AG04449 (cell line): ENCODE measurements around the gene VCAM1.

Experiments used
- CTCF ChIA-PET: fragments of 350-600 bp; formaldehyde crosslinking; extraction: SDS; loops from one replicate; lab custom pipeline; 2021; ENCODE audit warnings: antibody characterized with exemption; lab: Yijun Ruan, JAX
- POLR2A ChIA-PET: fragments of 400-600, 350-600 bp; formaldehyde crosslinking; extraction: SDS; loops from one replicate; lab custom pipeline; 2020; ENCODE audit warnings: antibody characterized with exemption, inconsistent platforms; lab: Yijun Ruan, JAX
- DNase-seq: peaks from one replicate; pipeline ENCODE4 v3.0.0-alpha.2; 2010; ENCODE audit warnings: low read depth, low spot score
- H3K4me3 ChIP-seq: 2 replicates; pipeline ENCODE4 v1.5.1; 2011; ENCODE audit warnings: low read depth, mild to moderate bottlenecking, control low read depth, low read length
- CTCF ChIP-seq: IDR thresholded peaks from one replicate; pipeline ENCODE4 v1.5.1; 2011; ENCODE audit warnings: mild to moderate bottlenecking, moderate library complexity, low read length, control low read depth, inconsistent platforms; ENCODE audit not compliant: insufficient read depth; ENCODE audit errors: missing control alignments

The VCAM1 gene

GRCh38 chr1:100719490-100719889 is at the start of gene VCAM1:
Gene VCAM1, plus strand, starts transcription at chr1:100719742. Its CDS starts 119 bp downstream, at chr1:100719861.
- TF ChIP-seq CTCF = no peak
- ChIA-PET CTCF (interaction anchor here (1.3 kb wide), 1 partner anchor 12 kb away, joined by 5 read pairs; no protein-coding TSS in a partner anchor), POLR2A (interaction anchor here (1.1 kb wide), 1 partner anchor 91 kb away, joined by 4 read pairs; no protein-coding TSS in a partner anchor)
- H3K4me3 ChIP-seq = peak within 1 kb of the TSS; percentile 34
- no peak for DNase-seq

- TF ChIP-seq CTCF = no peak
- H3K4me3 ChIP-seq = no peak overlapping the region
- no peak for DNase-seq
- POLR2A ChIA-PET = no interaction called here
- CTCF ChIA-PET = no interaction called here
Observed at GRCh38 chr1:100670083-100670482, 49.5 kb upstream of the VCAM1 start.

- ChIA-PET CTCF (no interaction called here), POLR2A (no interaction called here)
- no peak for TF ChIP-seq CTCF
- DNase-seq = no peak
- H3K4me3 ChIP-seq = no peak overlapping the region
Observed at GRCh38 chr1:100671601-100672000, 47.9 kb upstream of the VCAM1 start.

- ChIA-PET POLR2A (no interaction called here), CTCF (no interaction called here)
- H3K4me3 ChIP-seq = no peak overlapping the region
- no peak for DNase-seq
- TF ChIP-seq CTCF = no peak
Observed at GRCh38 chr1:100683448-100684349, 35.8 kb upstream of the VCAM1 start.

GRCh38 chr1:100699744-100700143 is 19.8 kb upstream of the VCAM1 start:
- CTCF ChIA-PET = no interaction called here
- H3K4me3 ChIP-seq = no peak overlapping the region
- POLR2A ChIA-PET = no interaction called here
- no peak for DNase-seq
- TF ChIP-seq CTCF = no peak

- no peak for DNase-seq
- ChIA-PET POLR2A (no interaction called here), CTCF (interaction anchor here (1.3 to 1.5 kb wide), 2 partner anchors 23 to 167 kb away, joined by 3 read pairs; no protein-coding TSS in a partner anchor)
- TF ChIP-seq CTCF = no peak
- no peak overlapping the region for H3K4me3 ChIP-seq
Observed at GRCh38 chr1:100700586-100700985, 19.0 kb upstream of the VCAM1 start.
